Natural killer cell (primary cell): ENCODE data around the gene TRIM3. TPM values are rescaled to one million over a fixed set of nuclear protein-coding genes. Genes with fewer than 3 reads are reported as not detected.

Experiments
- ATAC-seq, 3 donors: fragments of 150-1000 bp in 2 of 3; fragments of 200-7000 bp in 1 of 3; cut with Tn5 transposase; 1 replicate in 1 of 3; 2 replicates in 2 of 3; pipeline ENCODE4 v1.10.0; 2021; ENCODE audit warnings: mild to moderate bottlenecking in 2 of 3, moderate library complexity in 2 of 3
- DNase-seq, 2 donors: peaks; one replicate each; pipeline versions ENCODE4 v3.0.0 to v3.0.0-alpha.2; 2013 to 2021; ENCODE audit warnings: mixed read lengths in 1 of 2
- H3K27ac ChIP-seq: one replicate; pipeline ENCODE4 v1.5.1; 2013; ENCODE audit warnings: mild to moderate bottlenecking, low read length
- H3K27me3 ChIP-seq: one replicate; pipeline ENCODE4 v1.6.1; 2013; ENCODE audit warnings: low read length; ENCODE audit not compliant: control insufficient read depth, insufficient read depth
- H3K36me3 ChIP-seq: one replicate; pipeline ENCODE4 v1.6.1; 2013; ENCODE audit warnings: low read length; ENCODE audit not compliant: control insufficient read depth, insufficient read depth
- H3K4me1 ChIP-seq: one replicate; pipeline ENCODE4 v1.6.1; 2013; ENCODE audit warnings: low read length; ENCODE audit not compliant: control insufficient read depth, insufficient read depth
- H3K4me3 ChIP-seq: one replicate; pipeline ENCODE4 v1.5.1; 2013; ENCODE audit warnings: low read length
- H3K9me3 ChIP-seq: one replicate; pipeline ENCODE4 v1.6.1; 2013; ENCODE audit warnings: low read length; ENCODE audit not compliant: control insufficient read depth, insufficient read depth
- H3K27ac Mint-ChIP-seq, 2 donors: one replicate each; pipeline ENCODE4 v1.8.0; 2022; ENCODE audit warnings: mild to moderate bottlenecking in 2 of 2, mixed read lengths in 2 of 2, moderate library complexity in 1 of 2
- H3K27me3 Mint-ChIP-seq, 2 donors: one replicate each; pipeline ENCODE4 v1.8.0; 2022; ENCODE audit warnings: low read depth in 2 of 2, mixed read lengths in 2 of 2
- H3K36me3 Mint-ChIP-seq: one replicate; pipeline ENCODE4 v1.8.0; 2022; ENCODE audit warnings: mixed read lengths
- H3K4me1 Mint-ChIP-seq, 2 donors: one replicate each; pipeline ENCODE4 v1.8.0; 2022; ENCODE audit warnings: mixed read lengths in 2 of 2
- H3K4me3 Mint-ChIP-seq: one replicate; pipeline ENCODE4 v1.8.0; 2022; ENCODE audit warnings: mild to moderate bottlenecking, moderate library complexity, mixed read lengths
- H3K9me3 Mint-ChIP-seq, 2 donors: one replicate each; pipeline ENCODE4 v1.8.0; 2022; ENCODE audit warnings: mixed read lengths in 2 of 2
- WGBS: methylation state at CpG from one replicate; pipeline ENCODE4 v1.1.7; 2013; ENCODE audit warnings: missing lambda C conversion rate; ENCODE audit not compliant: insufficient coverage; 5-methylcytosine and 5-hydroxymethylcytosine counted together
- intact Hi-C: fragments of 100-400 bp; cut with micrococcal nuclease; formaldehyde crosslinking; loops from one replicate; pipeline ENCODE4 v1.14.2; 2022
- total RNA-seq, 4 donors: library from RNA; stranded (reverse); fragments of 120-200 nt in 1 of 4; gene quantifications; one replicate each; pipeline versions ENCODE4 v1.2.3 to v1.2.4, GENCODE V29; 2013 to 2022
- TF ChIP-seq, protein P1 (sequence below): fragments of 200-600 bp; IDR thresholded peaks from one replicate; pipeline ENCODE4 v1.8.0; 2022; ENCODE audit warnings: antibody characterized with exemption

The TRIM3 gene
- total RNA-seq, 3 donors from 2014 or later (not counting 1 experiment from before 2014, with no cell fraction given), result 26.4 to 30.9 (median 26.5) TPM

DNA sequence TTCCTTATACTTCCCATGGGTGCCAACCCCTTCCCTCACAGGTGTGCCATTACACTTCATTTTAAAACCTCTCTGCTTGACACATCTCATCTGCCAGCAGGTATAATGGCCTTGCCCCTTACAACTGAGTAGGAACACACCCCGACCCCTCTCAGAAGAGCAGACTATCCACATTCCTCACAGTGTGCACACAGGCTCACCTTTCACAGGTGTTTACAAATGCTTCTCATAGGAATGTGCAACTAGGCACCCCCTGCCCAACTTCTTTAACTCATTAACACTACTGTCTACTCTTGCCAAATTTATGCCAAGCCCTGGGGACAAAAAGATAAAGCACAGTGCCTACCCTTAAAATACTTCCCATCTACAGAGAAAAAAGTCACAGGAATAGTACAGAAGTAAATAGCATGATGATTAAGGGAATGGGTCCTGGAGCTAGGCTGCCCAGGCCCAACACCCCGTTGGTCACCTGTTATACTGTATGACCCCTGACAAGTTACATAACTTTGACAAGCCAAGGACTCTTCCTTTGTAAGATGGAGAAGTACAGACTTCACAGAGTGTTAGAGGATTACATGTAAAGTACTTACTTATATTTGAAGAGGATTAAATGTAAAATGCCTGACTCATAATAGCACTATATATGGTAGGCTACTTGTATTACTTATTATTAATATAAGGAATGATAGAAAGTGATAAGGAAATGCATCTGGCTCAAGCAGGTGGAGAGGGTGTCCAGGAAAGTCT is 15.2 kb downstream of the TRIM3 start:
- no peaks in the 10 kb centered on the region for H3K9me3 Mint-ChIP-seq
- H3K27ac Mint-ChIP-seq, result no peak overlapping the region
- intact Hi-C loops, result no loop called here
- no peaks in the 10 kb centered on the region for H3K4me1 Mint-ChIP-seq
- WGBS, result 83% methylated on average over 2 of the region's 2 CpGs
- DNase-seq (no peak), ATAC-seq (no peak)
- H3K4me3 Mint-ChIP-seq, result no peak overlapping the region
- H3K36me3 ChIP-seq, result peaks cover 23% of the 10 kb centered on the region
- TF ChIP-seq, protein P1, sequence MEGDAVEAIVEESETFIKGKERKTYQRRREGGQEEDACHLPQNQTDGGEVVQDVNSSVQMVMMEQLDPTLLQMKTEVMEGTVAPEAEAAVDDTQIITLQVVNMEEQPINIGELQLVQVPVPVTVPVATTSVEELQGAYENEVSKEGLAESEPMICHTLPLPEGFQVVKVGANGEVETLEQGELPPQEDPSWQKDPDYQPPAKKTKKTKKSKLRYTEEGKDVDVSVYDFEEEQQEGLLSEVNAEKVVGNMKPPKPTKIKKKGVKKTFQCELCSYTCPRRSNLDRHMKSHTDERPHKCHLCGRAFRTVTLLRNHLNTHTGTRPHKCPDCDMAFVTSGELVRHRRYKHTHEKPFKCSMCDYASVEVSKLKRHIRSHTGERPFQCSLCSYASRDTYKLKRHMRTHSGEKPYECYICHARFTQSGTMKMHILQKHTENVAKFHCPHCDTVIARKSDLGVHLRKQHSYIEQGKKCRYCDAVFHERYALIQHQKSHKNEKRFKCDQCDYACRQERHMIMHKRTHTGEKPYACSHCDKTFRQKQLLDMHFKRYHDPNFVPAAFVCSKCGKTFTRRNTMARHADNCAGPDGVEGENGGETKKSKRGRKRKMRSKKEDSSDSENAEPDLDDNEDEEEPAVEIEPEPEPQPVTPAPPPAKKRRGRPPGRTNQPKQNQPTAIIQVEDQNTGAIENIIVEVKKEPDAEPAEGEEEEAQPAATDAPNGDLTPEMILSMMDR, result no peak
- H3K9me3 ChIP-seq, result no peaks in the 10 kb centered on the region
- no peaks in the 10 kb centered on the region for H3K27me3 ChIP-seq
- no peaks in the 10 kb centered on the region for H3K27me3 Mint-ChIP-seq
- H3K36me3 Mint-ChIP-seq, result peaks cover 5% of the 10 kb centered on the region
- no peak overlapping the region for H3K4me3 ChIP-seq
- H3K27ac ChIP-seq, result no peak overlapping the region
- H3K4me1 ChIP-seq, result no peaks in the 10 kb centered on the region

- no peaks in the 10 kb centered on the region for H3K4me1 ChIP-seq
- no peaks in the 10 kb centered on the region for H3K4me1 Mint-ChIP-seq
- H3K4me3 Mint-ChIP-seq, result no peak overlapping the region
- no peaks in the 10 kb centered on the region for H3K9me3 ChIP-seq
- H3K27me3 Mint-ChIP-seq, result no peaks in the 10 kb centered on the region
- H3K27ac Mint-ChIP-seq, result no peak overlapping the region
- H3K27me3 ChIP-seq, result no peaks in the 10 kb centered on the region
- WGBS, result 93% methylated on average over 26 of the region's 26 CpGs
- ATAC-seq, result no peak
- no peak for DNase-seq
- H3K4me3 ChIP-seq, result no peak overlapping the region
- no peaks in the 10 kb centered on the region for H3K9me3 Mint-ChIP-seq
- no peak overlapping the region for H3K27ac ChIP-seq
- TF ChIP-seq, protein P1, result no peak
- intact Hi-C loops, result no loop called here
- peaks cover 5% of the 10 kb centered on the region for H3K36me3 Mint-ChIP-seq
- H3K36me3 ChIP-seq, result peaks cover 25% of the 10 kb centered on the region
These were observed 16.0 kb downstream of the TRIM3 start for GRCh38 chr11:6457581-6458320.

GRCh38 chr11:6456361-6457073 is 17.2 kb downstream of the TRIM3 start:
- Histone ChIP-seq H3K27ac (no peak overlapping the region), H3K36me3 (peaks cover 25% of the 10 kb centered on the region), H3K27me3 (no peaks in the 10 kb centered on the region), H3K4me1 (no peaks in the 10 kb centered on the region), H3K4me3 (no peak overlapping the region), H3K9me3 (no peaks in the 10 kb centered on the region)
- H3K4me3 Mint-ChIP-seq, result no peak overlapping the region
- ATAC-seq (no peak), DNase-seq (no peak)
- no peaks in the 10 kb centered on the region for H3K4me1 Mint-ChIP-seq
- WGBS, result 98% methylated on average over 56 of the region's 56 CpGs
- TF ChIP-seq, protein P1, result no peak
- H3K9me3 Mint-ChIP-seq, result no peaks in the 10 kb centered on the region
- no peaks in the 10 kb centered on the region for H3K27me3 Mint-ChIP-seq
- intact Hi-C loops, result no loop called here
- H3K36me3 Mint-ChIP-seq, result peaks cover 5% of the 10 kb centered on the region
- no peak overlapping the region for H3K27ac Mint-ChIP-seq
